Cardiac fibroblast (primary cell): Measurements from ENCODE around the gene TMEFF1.

Experiments used
- DNase-seq, 2 donors: peaks; one replicate each; pipeline versions ENCODE4 v3.0.0 to v3.0.0-alpha.2; 2010; ENCODE audit warnings: low read depth in 2 of 2
- H3K4me3 ChIP-seq, 2 donors: replicated peaks in 1 of 2; 1 replicate in 1 of 2; 2 replicates in 1 of 2; pipeline ENCODE4 v1.5.1; 2011; ENCODE audit warnings: low read depth in 2 of 2, low read length in 2 of 2, mild to moderate bottlenecking in 2 of 2, moderate library complexity in 1 of 2
- TF ChIP-seq, protein P1 (sequence below): IDR thresholded peaks from one replicate; pipeline ENCODE4 v1.5.1; 2011; ENCODE audit warnings: low read depth, mild to moderate bottlenecking, low read length, inconsistent platforms

TMEFF1 gene

DNA sequence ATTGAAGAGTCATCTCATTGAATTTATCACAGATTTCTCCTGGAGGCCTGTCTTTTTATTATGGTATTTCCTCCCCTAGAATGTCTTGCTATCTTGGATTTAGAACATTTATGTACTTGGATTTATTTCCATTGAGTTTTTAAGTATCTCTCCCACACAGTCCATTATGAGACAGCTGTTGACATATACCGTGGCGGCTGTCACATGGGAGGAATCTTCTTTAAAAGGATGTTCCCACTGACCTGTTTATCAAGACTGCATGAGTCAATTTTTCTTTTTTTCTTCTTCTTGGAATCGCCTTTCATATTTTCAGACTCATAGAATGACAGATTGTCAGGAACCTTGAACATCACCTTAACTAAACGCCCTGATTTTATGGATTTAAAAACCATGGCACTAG lies 102.1 kb downstream of the TMEFF1 start:
- no peak for DNase-seq
- TF ChIP-seq, protein P1, sequence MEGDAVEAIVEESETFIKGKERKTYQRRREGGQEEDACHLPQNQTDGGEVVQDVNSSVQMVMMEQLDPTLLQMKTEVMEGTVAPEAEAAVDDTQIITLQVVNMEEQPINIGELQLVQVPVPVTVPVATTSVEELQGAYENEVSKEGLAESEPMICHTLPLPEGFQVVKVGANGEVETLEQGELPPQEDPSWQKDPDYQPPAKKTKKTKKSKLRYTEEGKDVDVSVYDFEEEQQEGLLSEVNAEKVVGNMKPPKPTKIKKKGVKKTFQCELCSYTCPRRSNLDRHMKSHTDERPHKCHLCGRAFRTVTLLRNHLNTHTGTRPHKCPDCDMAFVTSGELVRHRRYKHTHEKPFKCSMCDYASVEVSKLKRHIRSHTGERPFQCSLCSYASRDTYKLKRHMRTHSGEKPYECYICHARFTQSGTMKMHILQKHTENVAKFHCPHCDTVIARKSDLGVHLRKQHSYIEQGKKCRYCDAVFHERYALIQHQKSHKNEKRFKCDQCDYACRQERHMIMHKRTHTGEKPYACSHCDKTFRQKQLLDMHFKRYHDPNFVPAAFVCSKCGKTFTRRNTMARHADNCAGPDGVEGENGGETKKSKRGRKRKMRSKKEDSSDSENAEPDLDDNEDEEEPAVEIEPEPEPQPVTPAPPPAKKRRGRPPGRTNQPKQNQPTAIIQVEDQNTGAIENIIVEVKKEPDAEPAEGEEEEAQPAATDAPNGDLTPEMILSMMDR = no peak
- H3K4me3 ChIP-seq = no peak overlapping the region

DNA sequence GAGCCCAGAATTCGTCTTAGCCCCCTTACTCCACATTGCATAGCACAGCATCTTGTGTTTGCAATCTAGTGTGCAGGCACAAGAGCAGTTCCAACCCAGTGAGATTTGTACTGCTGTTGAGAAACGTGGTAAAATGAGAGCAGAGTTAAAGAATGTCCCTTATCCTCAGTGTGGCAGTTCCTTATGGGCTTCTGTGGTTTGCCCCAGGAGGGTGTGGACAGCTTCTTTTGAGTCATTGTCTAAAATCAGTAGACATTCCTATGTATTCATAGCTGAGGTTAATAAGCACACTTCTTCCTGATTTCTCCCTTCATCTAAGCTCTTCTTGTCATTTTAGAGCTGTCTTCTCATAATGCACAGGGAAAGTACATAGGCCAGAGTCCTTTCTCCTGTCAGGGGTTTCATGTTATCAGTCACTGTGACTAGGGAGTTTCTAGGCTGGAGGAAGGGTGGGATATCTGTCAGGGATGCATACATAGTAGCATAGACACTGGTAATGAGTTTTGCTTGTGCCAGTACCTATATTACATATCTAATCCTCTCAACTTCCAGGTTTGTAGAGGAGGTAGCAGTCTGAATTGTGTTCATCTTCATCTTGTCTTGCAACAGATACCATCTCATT lies 102.9 kb downstream of the TMEFF1 start:
- TF ChIP-seq, protein P1 = no peak
- peak; percentile 58 to 78 for DNase-seq
- no peak overlapping the region for H3K4me3 ChIP-seq

DNA sequence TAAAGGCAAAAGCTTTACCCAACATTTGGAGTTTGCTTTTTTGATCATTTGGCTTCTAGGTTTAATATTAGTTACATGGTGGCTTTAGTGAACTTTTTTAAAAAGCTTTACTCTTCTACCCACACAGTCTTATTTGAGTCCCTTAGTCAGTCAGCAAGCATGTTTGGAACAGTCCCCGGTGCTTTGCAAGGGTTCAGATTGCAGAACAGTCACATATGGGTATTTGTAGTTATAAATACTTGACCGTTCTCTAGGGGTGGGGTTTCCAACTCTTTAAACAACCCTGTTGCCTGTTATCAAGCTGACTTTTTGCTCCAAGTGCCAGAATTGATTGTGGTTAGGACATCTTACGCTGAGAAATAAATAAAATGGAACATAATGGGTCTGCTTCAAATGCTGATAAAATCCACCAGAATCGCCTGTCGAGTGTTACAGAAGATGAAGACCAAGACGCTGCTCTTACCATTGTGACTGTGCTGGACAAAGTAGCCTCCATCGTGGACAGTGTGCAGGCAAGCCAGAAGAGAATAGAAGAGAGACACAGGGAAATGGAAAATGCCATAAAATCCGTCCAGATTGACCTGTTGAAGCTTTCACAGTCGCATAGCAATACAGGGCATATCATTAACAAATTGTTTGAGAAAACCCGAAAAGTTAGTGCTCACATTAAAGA lies 105.0 kb downstream of the TMEFF1 start, which contains the start of gene CAVIN4:
CAVIN4 (plus strand) TSS at position 304 of the 673 bp plus-strand sequence; CDS start at position 369, 65 bp downstream.
- DNase-seq = peak; percentile 39 to 48
- no peak within 1 kb of the TSS for H3K4me3 ChIP-seq
- TF ChIP-seq, protein P1 = no peak

DNA sequence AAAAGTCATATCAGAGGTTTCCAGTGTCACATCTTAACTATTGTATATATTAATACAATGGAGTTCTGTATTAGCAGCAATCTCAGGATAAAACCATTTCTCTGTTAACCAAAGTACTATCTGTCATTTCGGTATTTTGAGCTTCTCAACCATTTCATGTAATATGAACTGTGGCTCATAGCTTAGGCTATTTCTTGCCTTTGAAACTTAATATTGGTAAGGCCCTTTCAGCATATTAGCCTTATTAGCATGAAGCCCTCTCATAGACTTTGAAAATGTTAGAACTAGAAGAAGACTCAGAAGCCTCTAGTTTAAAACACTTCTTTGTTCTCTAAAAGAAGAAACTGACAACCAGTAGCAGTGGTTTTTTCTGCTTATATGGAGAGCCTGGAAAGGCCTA lies 105.7 kb downstream of the TMEFF1 start:
- H3K4me3 ChIP-seq = no peak overlapping the region
- TF ChIP-seq, protein P1 = no peak
- no peak for DNase-seq

DNA sequence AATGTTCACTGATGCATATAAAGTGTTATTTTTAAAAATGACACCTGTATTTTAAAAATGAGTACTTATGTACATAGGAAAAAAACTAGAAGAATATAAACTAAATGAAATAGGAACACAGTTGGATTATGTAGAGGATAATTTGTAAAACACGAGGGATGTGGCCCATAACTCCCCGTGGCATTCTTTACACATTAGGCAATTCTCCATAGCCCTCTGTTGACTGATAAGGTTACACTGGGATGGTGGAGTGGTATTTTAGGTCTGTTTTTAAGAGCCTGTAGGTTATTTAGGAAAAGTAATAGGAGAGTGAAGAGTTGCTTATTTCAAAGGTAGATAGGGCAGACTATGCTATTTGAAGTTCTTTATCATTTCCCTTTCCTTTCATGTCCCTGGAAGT lies 106.7 kb downstream of the TMEFF1 start:
- H3K4me3 ChIP-seq = no peak overlapping the region
- TF ChIP-seq, protein P1 = no peak
- DNase-seq = peak; percentile 28 to 55

DNA sequence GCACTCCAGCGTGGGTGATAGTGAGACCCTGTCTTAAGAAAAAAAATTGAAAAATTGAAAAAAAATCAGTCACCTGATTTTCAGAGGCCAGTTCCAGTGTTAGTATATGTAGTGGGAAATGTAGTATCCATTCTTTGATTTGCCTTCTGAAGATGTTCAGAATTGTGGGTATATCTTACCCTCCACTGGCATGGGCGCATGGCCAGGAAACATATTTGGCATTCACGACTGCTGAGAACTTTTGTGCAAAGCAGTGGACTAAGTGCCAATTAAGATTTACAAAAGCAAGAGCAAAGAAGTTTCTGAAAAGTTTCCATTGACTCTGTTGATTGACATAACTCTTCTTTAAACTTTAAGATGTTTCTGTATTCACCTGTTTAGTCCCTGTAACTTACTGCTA lies 107.3 kb downstream of the TMEFF1 start:
- no peak overlapping the region for H3K4me3 ChIP-seq
- no peak for DNase-seq
- TF ChIP-seq, protein P1 = no peak
